SK-N-MC (cell line): ENCODE measurements around the gene COG5.

ENCODE experiments used
- EZH2 ChIP-seq: fragments of 200-600 bp; sonication (generic); IDR thresholded peaks from one replicate; pipeline ENCODE4 v1.6.1; 2017; ENCODE audit warnings: antibody characterized with exemption
- FOXP2 ChIP-seq: optimal IDR thresholded peaks from 2 replicates; pipeline ENCODE3; 2011; ENCODE audit warnings: mild to moderate bottlenecking, moderate library complexity; ENCODE audit not compliant: insufficient read depth; ENCODE audit errors: extremely low read length, control extremely low read depth
- POLR2AphosphoS5 ChIP-seq: IDR thresholded peaks from 2 replicates; pipeline ENCODE4 v1.6.1; 2012; ENCODE audit warnings: mild to moderate bottlenecking, low read depth, low read length, borderline replicate concordance

DNA sequence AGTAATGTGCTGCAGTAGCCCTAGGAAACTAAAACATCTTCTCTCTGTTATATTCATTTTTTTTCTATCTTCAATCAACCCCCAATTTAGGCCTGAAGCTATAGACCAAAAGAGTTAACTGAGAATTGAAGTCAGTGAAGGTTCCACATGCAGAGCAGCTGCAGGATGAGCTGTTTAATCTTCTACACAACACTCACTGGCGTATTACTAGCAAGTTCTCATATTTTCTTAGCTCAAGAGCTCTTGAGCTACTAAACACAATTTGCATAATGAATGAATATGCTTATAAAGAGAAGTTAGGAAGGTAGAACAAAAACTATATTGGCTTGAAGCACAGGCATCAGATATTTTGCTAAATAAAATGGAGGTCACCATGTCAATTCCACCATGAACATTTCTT lies 135.1 kb downstream of the COG5 start:
- TF ChIP-seq EZH2, result no peak
- TF ChIP-seq POLR2AphosphoS5, result no peak
- TF ChIP-seq FOXP2, result no peak
